CD14-positive monocyte (primary cell): Measurements from ENCODE around the gene CCNL1. TPM values are rescaled to one million over a fixed set of nuclear protein-coding genes. Genes with fewer than 3 reads are reported as not detected.

Source experiments
- DNase-seq, 3 donors: peaks; one replicate each; pipeline ENCODE4 v3.0.0-alpha.2; 2011 to 2022
- H2AFZ ChIP-seq: 2 replicates; pipeline ENCODE4 v1.6.0; 2012; ENCODE audit warnings: mild to moderate bottlenecking, low read depth, low read length, inconsistent platforms; ENCODE audit not compliant: insufficient read depth, poor library complexity, severe bottlenecking
- H3K27ac ChIP-seq, 2 donors: 1 replicate in 1 of 2; 2 replicates in 1 of 2; pipeline ENCODE4 v1.5.1; 2012 to 2013; ENCODE audit warnings: low read length in 2 of 2, control low read depth in 1 of 2, inconsistent platforms in 1 of 2, low read depth in 1 of 2, mild to moderate bottlenecking in 1 of 2
- H3K27me3 ChIP-seq, 2 donors: one replicate each; pipeline versions ENCODE4 v1.6.0 to v1.6.1; 2011 to 2013; ENCODE audit warnings: low read length in 2 of 2; ENCODE audit not compliant: control insufficient read depth in 2 of 2, insufficient read depth in 2 of 2
- H3K36me3 ChIP-seq, 2 donors: replicated peaks in 1 of 2; 1 replicate in 1 of 2; 2 replicates in 1 of 2; pipeline versions ENCODE4 v1.5.1 to v1.6.1; 2012 to 2013; ENCODE audit warnings: low read length in 2 of 2, control low read depth in 1 of 2, inconsistent platforms in 1 of 2, mild to moderate bottlenecking in 1 of 2; ENCODE audit not compliant: insufficient read depth in 2 of 2, control insufficient read depth in 1 of 2
- H3K4me1 ChIP-seq, 2 donors: 1 replicate in 1 of 2; 2 replicates in 1 of 2; pipeline versions ENCODE4 v1.5.1 to v1.6.1; 2012 to 2013; ENCODE audit warnings: low read length in 2 of 2, control low read depth in 1 of 2, inconsistent platforms in 1 of 2, mild to moderate bottlenecking in 1 of 2, moderate library complexity in 1 of 2; ENCODE audit not compliant: insufficient read depth in 2 of 2, control insufficient read depth in 1 of 2
- H3K4me2 ChIP-seq: replicated peaks from 2 replicates; pipeline ENCODE3; 2012; ENCODE audit warnings: low read length, moderate library complexity, mild to moderate bottlenecking; ENCODE audit not compliant: poor library complexity, severe bottlenecking; ENCODE audit errors: extremely low read depth
- H3K4me3 ChIP-seq, 3 experiments: fragments of 200-600 bp in 1 of 3; sonication (generic) in 1 of 3; replicated peaks in 1 of 3; 1 replicate in 2 of 3; 2 replicates in 1 of 3; pipeline ENCODE4 v1.5.1; 2011 to 2013; ENCODE audit warnings: low read length in 3 of 3, mild to moderate bottlenecking in 3 of 3, control low read depth in 2 of 3, low read depth in 2 of 3, inconsistent platforms in 1 of 3, moderate library complexity in 1 of 3
- H3K79me2 ChIP-seq: 2 replicates; pipeline ENCODE4 v1.6.0; 2012; ENCODE audit warnings: mild to moderate bottlenecking, control low read depth, inconsistent platforms, low read length, moderate library complexity; ENCODE audit not compliant: insufficient read depth
- H3K9ac ChIP-seq: 2 replicates; pipeline ENCODE4 v1.6.0; 2017; ENCODE audit warnings: low read length, mild to moderate bottlenecking; ENCODE audit not compliant: insufficient read depth, poor library complexity, severe bottlenecking
- H3K9me3 ChIP-seq, 2 donors: replicated peaks in 1 of 2; 1 replicate in 1 of 2; 2 replicates in 1 of 2; pipeline versions ENCODE4 v1.5.1 to v1.6.1; 2012 to 2013; ENCODE audit warnings: low read length in 2 of 2, control low read depth in 1 of 2; ENCODE audit not compliant: control insufficient read depth in 1 of 2, insufficient read depth in 1 of 2
- H4K20me1 ChIP-seq: 2 replicates; pipeline ENCODE4 v1.6.0; 2012; ENCODE audit warnings: mild to moderate bottlenecking, low read length, control low read depth, moderate library complexity; ENCODE audit not compliant: insufficient read depth
- H3K27ac Mint-ChIP-seq, 7 donors: one replicate each; pipeline ENCODE4 v1.8.0; 2020; ENCODE audit warnings: mild to moderate bottlenecking in 7 of 7, mixed read lengths in 7 of 7, moderate library complexity in 6 of 7, inconsistent platforms in 2 of 7
- H3K27me3 Mint-ChIP-seq, 3 donors: one replicate each; pipeline ENCODE4 v1.8.0; 2021 to 2022; ENCODE audit warnings: low read depth in 3 of 3, mild to moderate bottlenecking in 3 of 3, mixed read lengths in 3 of 3, moderate library complexity in 3 of 3, inconsistent platforms in 1 of 3
- H3K36me3 Mint-ChIP-seq, 2 donors: one replicate each; pipeline ENCODE4 v1.8.0; 2020; ENCODE audit warnings: mixed read lengths in 2 of 2, inconsistent platforms in 1 of 2, mild to moderate bottlenecking in 1 of 2
- H3K4me1 Mint-ChIP-seq: one replicate; pipeline ENCODE4 v1.8.0; 2020; ENCODE audit warnings: mild to moderate bottlenecking, mixed read lengths
- H3K4me3 Mint-ChIP-seq, 2 donors: one replicate each; pipeline ENCODE4 v1.8.0; 2020; ENCODE audit warnings: mild to moderate bottlenecking in 2 of 2, mixed read lengths in 2 of 2, moderate library complexity in 1 of 2
- H3K9me3 Mint-ChIP-seq, 7 donors: one replicate each; pipeline ENCODE4 v1.8.0; 2020 to 2022; ENCODE audit warnings: mixed read lengths in 7 of 7, mild to moderate bottlenecking in 6 of 7, moderate library complexity in 6 of 7, inconsistent platforms in 2 of 7
- CTCF ChIP-seq: fragments of 200-600 bp; IDR thresholded peaks from one replicate; pipeline ENCODE4 v1.8.0; 2022; ENCODE audit warnings: antibody characterized with exemption, mild to moderate bottlenecking
- WGBS: methylation state at CpG from one replicate; pipeline ENCODE4 v1.1.5; 2013; ENCODE audit warnings: missing lambda C conversion rate; ENCODE audit not compliant: insufficient coverage; 5-methylcytosine and 5-hydroxymethylcytosine counted together
- intact Hi-C, 2 donors: fragments of 100-400 bp; cut with micrococcal nuclease; formaldehyde crosslinking; loops; one replicate each; pipeline versions ENCODE4 v1.15.0 to v1.15.1; 2023
- polyA plus RNA-seq, 3 donors: library from polyadenylated mRNA; depleted of rRNA in 1 of 3; unstranded in 2 of 3; stranded (reverse) in 1 of 3; fragments of 300-500 nt in 2 of 3; fragments of >200 nt in 1 of 3; fragmentation: Illumina TruSeq in 2 of 3; gene quantifications; 1 replicate in 2 of 3; 2 replicates in 1 of 3; pipeline ENCODE4 v1.2.3, GENCODE V29; 2012 to 2021

Gene CCNL1
- polyA plus RNA-seq, 3 donors = 32.0 to 751 (median 42.3) TPM

- no peak overlapping the region for H3K4me3 Mint-ChIP-seq
- Histone ChIP-seq H2AFZ (no peak overlapping the region), H3K4me3 (peak overlapping the region in 1 of 3 experiments; percentile 99), H3K4me2 (peak overlapping the region; percentile 93), H3K9me3 (no peaks in the 10 kb centered on the region), H3K79me2 (peaks cover 93% of the 10 kb centered on the region), H3K27me3 (no peaks in the 10 kb centered on the region), H4K20me1 (peaks cover 93% of the 10 kb centered on the region), H3K9ac (no peak overlapping the region), H3K27ac (no peak overlapping the region), H3K36me3 (peaks cover 82 to 86% of the 10 kb centered on the region in 2 donors), H3K4me1 (peaks cover 23 to 44% of the 10 kb centered on the region in 2 donors)
- WGBS = no CpG with 5 or more reads among the region's 3 CpGs
- intact Hi-C loops = no loop called here
- peaks cover 73 to 86% of the 10 kb centered on the region in 2 donors for H3K36me3 Mint-ChIP-seq
- no peak overlapping the region for H3K27ac Mint-ChIP-seq
- H3K4me1 Mint-ChIP-seq = peaks cover 42% of the 10 kb centered on the region
- H3K27me3 Mint-ChIP-seq = peaks cover 0 to 5% (median 0%) of the 10 kb centered on the region in 3 donors
- H3K9me3 Mint-ChIP-seq = peaks cover 0 to 3% (median 0%) of the 10 kb centered on the region in 7 donors
- no peak for DNase-seq
- TF ChIP-seq CTCF = no peak
Observed at GRCh38 chr3:157155591-157155990, 4.4 kb downstream of the CCNL1 start.

- Mint-ChIP-seq H3K4me1 (peaks cover 42% of the 10 kb centered on the region), H3K4me3 (peak overlapping the region in 1 of 2 donors; percentile 17), H3K27ac (peak overlapping the region in 4 of 7 donors; percentile 27 to 41 (median 33)), H3K9me3 (peaks cover 0 to under 1% (median 0%) of the 10 kb centered on the region in 7 donors), H3K36me3 (peaks cover 81 to 94% of the 10 kb centered on the region in 2 donors), H3K27me3 (peaks cover 0 to under 1% (median 0%) of the 10 kb centered on the region in 3 donors)
- Histone ChIP-seq H3K4me1 (peaks cover 23 to 44% of the 10 kb centered on the region in 2 donors), H3K4me3 (peak overlapping the region in 1 of 3 experiments; percentile 17), H3K9ac (no peak overlapping the region), H2AFZ (no peak overlapping the region), H3K4me2 (peak overlapping the region; percentile 93), H3K27ac (no peak overlapping the region), H4K20me1 (peaks cover 100% of the 10 kb centered on the region), H3K27me3 (no peaks in the 10 kb centered on the region), H3K9me3 (no peaks in the 10 kb centered on the region), H3K36me3 (peaks cover 90 to 95% of the 10 kb centered on the region in 2 donors), H3K79me2 (peaks cover 95% of the 10 kb centered on the region)
- intact Hi-C loops = no loop called here
- no peak for TF ChIP-seq CTCF
- WGBS = 100% methylated on average over 1 of the region's 6 CpGs
- no peak for DNase-seq
Observed at GRCh38 chr3:157154563-157155330, 5.2 kb downstream of the CCNL1 start.
